DMS153 (cell line): ENCODE data around the gene MPP3.

Source experiments
- DNase-seq: peaks from one replicate; lab custom pipeline; 2025; lab: John Stamatoyannopoulos, UW

Gene MPP3

GRCh38 chr17:43772877-43773648 lies 59.9 kb downstream of the MPP3 start:
- no peak for DNase-seq

GRCh38 chr17:43771463-43771862 lies 61.5 kb downstream of the MPP3 start:
- DNase-seq, result no peak

- no peak for DNase-seq
These were observed 62.0 kb downstream of the MPP3 start for GRCh38 chr17:43770957-43771356.

GRCh38 chr17:43769859-43770258 lies 63.1 kb downstream of the MPP3 start:
- DNase-seq, result no peak

- no peak for DNase-seq
These were observed 63.5 kb downstream of the MPP3 start for GRCh38 chr17:43769426-43769825.

GRCh38 chr17:43768943-43769342 lies 64.0 kb downstream of the MPP3 start:
- no peak for DNase-seq

GRCh38 chr17:43768382-43768781 lies 64.6 kb downstream of the MPP3 start:
- DNase-seq, result no peak

GRCh38 chr17:43767713-43768059 lies 65.3 kb downstream of the MPP3 start:
- no peak for DNase-seq

- no peak for DNase-seq
These were observed 65.8 kb downstream of the MPP3 start for GRCh38 chr17:43767053-43767712.

- DNase-seq, result no peak
These were observed 66.4 kb downstream of the MPP3 start for GRCh38 chr17:43766413-43767052.

GRCh38 chr17:43760254-43760852 lies 72.6 kb downstream of the MPP3 start:
- peak; percentile 82 for DNase-seq

GRCh38 chr17:43759836-43760235 lies 73.1 kb downstream of the MPP3 start:
- no peak for DNase-seq

GRCh38 chr17:43758497-43759174 lies 74.3 kb downstream of the MPP3 start, which contains the start of gene SOST:
SOST (minus strand) TSS chr17:43758791; CDS start chr17:43758741, 50 bp downstream.
- no peak for DNase-seq

- no peak for DNase-seq
These were observed 74.9 kb downstream of the MPP3 start for GRCh38 chr17:43758086-43758485.

GRCh38 chr17:43757171-43757660 lies 75.7 kb downstream of the MPP3 start:
- DNase-seq, result no peak

GRCh38 chr17:43756201-43756600 lies 76.7 kb downstream of the MPP3 start:
- DNase-seq, result no peak

GRCh38 chr17:43755389-43755875 lies 77.5 kb downstream of the MPP3 start:
- DNase-seq, result no peak

GRCh38 chr17:43754947-43755346 lies 78.0 kb downstream of the MPP3 start:
- DNase-seq, result no peak

GRCh38 chr17:43753493-43754129 lies 79.3 kb downstream of the MPP3 start:
- DNase-seq, result no peak
